ES-I3 (cell line): ENCODE data around the gene CTIF.
A peak's percentile ranks its signal among the peaks of the same experiment; 100 is the strongest.

ENCODE experiments used
- H3K36me3 ChIP-seq: 2 replicates; pipeline ENCODE4 v1.6.1; 2013; ENCODE audit warnings: mild to moderate bottlenecking, low read length, control low read depth, moderate library complexity; ENCODE audit not compliant: insufficient read depth
- H3K4me1 ChIP-seq: 2 replicates; pipeline ENCODE4 v1.6.1; 2013; ENCODE audit warnings: mild to moderate bottlenecking, control low read depth, low read length; ENCODE audit not compliant: insufficient read depth
- H3K9ac ChIP-seq: 2 replicates; pipeline ENCODE4 v1.6.1; 2013; ENCODE audit warnings: low read depth, mild to moderate bottlenecking, low read length, moderate library complexity
- H3K9me3 ChIP-seq: 2 replicates; pipeline ENCODE4 v1.6.1; 2013; ENCODE audit warnings: mild to moderate bottlenecking, low read length, moderate library complexity; ENCODE audit not compliant: control insufficient read depth, insufficient read depth

CTIF gene

GRCh38 chr18:48836806-48837615, 298.2 kb downstream of the CTIF start:
- peaks cover 40% of the 10 kb centered on the region for H3K4me1 ChIP-seq
- H3K9me3 ChIP-seq = no peaks in the 10 kb centered on the region
- no peak overlapping the region for H3K9ac ChIP-seq
- no peaks in the 10 kb centered on the region for H3K36me3 ChIP-seq

GRCh38 chr18:48837676-48838075, 298.8 kb downstream of the CTIF start:
- Histone ChIP-seq H3K9me3 (no peaks in the 10 kb centered on the region), H3K4me1 (peaks cover 43% of the 10 kb centered on the region), H3K36me3 (no peaks in the 10 kb centered on the region), H3K9ac (no peak overlapping the region)

GRCh38 chr18:48838166-48838775, 299.4 kb downstream of the CTIF start:
- H3K36me3 ChIP-seq = no peaks in the 10 kb centered on the region
- H3K4me1 ChIP-seq = peaks cover 42% of the 10 kb centered on the region
- no peaks in the 10 kb centered on the region for H3K9me3 ChIP-seq
- H3K9ac ChIP-seq = no peak overlapping the region

- peak overlapping the region; percentile 8; the same call in 1 of the 2 replicates for H3K9ac ChIP-seq
- peaks cover 34% of the 10 kb centered on the region for H3K4me1 ChIP-seq
Measured at GRCh38 chr18:48838921-48839818, 300.3 kb downstream of the CTIF start.

GRCh38 chr18:48839819-48840490, 301.1 kb downstream of the CTIF start:
- H3K9me3 ChIP-seq = no peaks in the 10 kb centered on the region
- H3K9ac ChIP-seq = no peak overlapping the region
- H3K36me3 ChIP-seq = no peaks in the 10 kb centered on the region
- peaks cover 27% of the 10 kb centered on the region for H3K4me1 ChIP-seq

More at GRCh38 chr18:48838921-48839818, 300.3 kb downstream of the CTIF start:
- Histone ChIP-seq H3K36me3 (no peaks in the 10 kb centered on the region), H3K9me3 (no peaks in the 10 kb centered on the region)

GRCh38 chr18:48840491-48840877, 301.7 kb downstream of the CTIF start:
- Histone ChIP-seq H3K9ac (no peak overlapping the region), H3K9me3 (no peaks in the 10 kb centered on the region), H3K36me3 (no peaks in the 10 kb centered on the region), H3K4me1 (peaks cover 21% of the 10 kb centered on the region)

GRCh38 chr18:48841381-48842258, 302.8 kb downstream of the CTIF start:
- Histone ChIP-seq H3K36me3 (no peaks in the 10 kb centered on the region), H3K9me3 (no peaks in the 10 kb centered on the region), H3K9ac (no peak overlapping the region), H3K4me1 (peaks cover 21% of the 10 kb centered on the region)

GRCh38 chr18:48842259-48843061, 303.6 kb downstream of the CTIF start:
- no peaks in the 10 kb centered on the region for H3K36me3 ChIP-seq
- no peaks in the 10 kb centered on the region for H3K9me3 ChIP-seq
- H3K9ac ChIP-seq = no peak overlapping the region
- peaks cover 23% of the 10 kb centered on the region for H3K4me1 ChIP-seq

GRCh38 chr18:48843162-48843561, 304.3 kb downstream of the CTIF start:
- Histone ChIP-seq H3K9ac (no peak overlapping the region), H3K4me1 (peaks cover 30% of the 10 kb centered on the region)

GRCh38 chr18:48843596-48843995, 304.8 kb downstream of the CTIF start:
- H3K4me1 ChIP-seq = peaks cover 34% of the 10 kb centered on the region
- H3K9me3 ChIP-seq = no peaks in the 10 kb centered on the region
- H3K36me3 ChIP-seq = no peaks in the 10 kb centered on the region
- no peak overlapping the region for H3K9ac ChIP-seq

More at GRCh38 chr18:48843162-48843561, 304.3 kb downstream of the CTIF start:
- Histone ChIP-seq H3K36me3 (no peaks in the 10 kb centered on the region), H3K9me3 (no peaks in the 10 kb centered on the region)

GRCh38 chr18:48844271-48844670, 305.4 kb downstream of the CTIF start:
- Histone ChIP-seq H3K4me1 (peaks cover 33% of the 10 kb centered on the region), H3K9me3 (no peaks in the 10 kb centered on the region), H3K9ac (no peak overlapping the region), H3K36me3 (no peaks in the 10 kb centered on the region)

- no peaks in the 10 kb centered on the region for H3K36me3 ChIP-seq
- H3K4me1 ChIP-seq = peaks cover 31% of the 10 kb centered on the region
- no peak overlapping the region for H3K9ac ChIP-seq
- H3K9me3 ChIP-seq = no peaks in the 10 kb centered on the region
Measured at GRCh38 chr18:48845174-48845573, 306.3 kb downstream of the CTIF start.
